GM06990 (cell line): Measurements from ENCODE around the gene COX4I2.

Source experiments
- DNase-seq: peaks from one replicate; pipeline ENCODE4 v3.0.0-alpha.2; 2011; ENCODE audit not compliant: insufficient read length; ENCODE audit errors: extremely low read depth
- H3K27me3 ChIP-seq: replicated peaks from 2 replicates; pipeline ENCODE4 v1.6.0; 2011; ENCODE audit warnings: low read length; ENCODE audit not compliant: control insufficient read depth, insufficient read depth
- H3K36me3 ChIP-seq: 2 replicates; pipeline ENCODE4 v1.5.1; 2011; ENCODE audit warnings: low read length; ENCODE audit not compliant: control insufficient read depth, insufficient read depth
- H3K4me3 ChIP-seq: replicated peaks from 2 replicates; pipeline ENCODE4 v1.5.1; 2011; ENCODE audit warnings: low read depth, mild to moderate bottlenecking, control low read depth, low read length
- TF ChIP-seq, protein P1 (sequence below): IDR thresholded peaks from 2 replicates; pipeline ENCODE4 v1.5.1; 2011; ENCODE audit warnings: low read length, control low read depth, mild to moderate bottlenecking, inconsistent platforms; ENCODE audit not compliant: insufficient read depth, poor library complexity, severe bottlenecking

The COX4I2 gene

DNA sequence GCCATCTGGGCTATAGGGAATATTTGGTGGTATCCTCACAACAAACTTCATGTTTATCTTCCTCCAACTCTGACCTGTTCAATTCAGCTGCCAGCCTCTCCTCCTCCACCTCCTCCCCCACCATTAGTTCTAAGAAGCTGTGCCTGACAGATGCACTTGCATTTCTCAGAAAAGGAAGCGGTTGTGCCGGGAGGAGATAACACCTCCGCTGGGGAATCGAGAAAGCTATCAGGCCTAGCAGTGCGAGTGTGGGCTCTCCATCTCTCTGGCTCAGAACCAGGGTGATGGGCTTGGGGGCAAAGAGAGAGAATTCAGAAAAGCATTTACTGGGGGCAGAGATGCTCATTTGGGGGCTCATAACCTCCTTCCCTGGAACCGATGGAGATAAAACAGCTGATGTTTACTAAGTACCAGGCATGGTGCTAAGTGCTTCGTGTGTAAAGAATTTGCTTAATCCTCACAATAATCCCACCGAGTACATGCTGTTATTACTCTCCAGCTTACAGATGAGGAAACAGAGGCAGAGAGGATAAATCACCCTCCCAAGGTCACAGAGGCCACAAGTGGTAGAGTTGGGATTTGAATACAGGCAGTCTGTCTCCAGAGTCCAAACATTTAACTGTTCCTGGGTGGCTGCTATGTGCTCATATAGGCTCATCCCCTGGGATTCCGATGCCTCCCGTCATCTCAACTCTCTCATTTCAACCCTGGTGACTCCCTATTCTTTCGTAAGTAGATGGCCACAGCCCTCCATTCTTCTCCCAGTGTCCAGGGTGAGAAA, 38.3 kb downstream of the COX4I2 start:
- Histone ChIP-seq H3K36me3 (peaks cover 13% of the 10 kb centered on the region), H3K4me3 (peak overlapping the region; percentile 76)

DNA sequence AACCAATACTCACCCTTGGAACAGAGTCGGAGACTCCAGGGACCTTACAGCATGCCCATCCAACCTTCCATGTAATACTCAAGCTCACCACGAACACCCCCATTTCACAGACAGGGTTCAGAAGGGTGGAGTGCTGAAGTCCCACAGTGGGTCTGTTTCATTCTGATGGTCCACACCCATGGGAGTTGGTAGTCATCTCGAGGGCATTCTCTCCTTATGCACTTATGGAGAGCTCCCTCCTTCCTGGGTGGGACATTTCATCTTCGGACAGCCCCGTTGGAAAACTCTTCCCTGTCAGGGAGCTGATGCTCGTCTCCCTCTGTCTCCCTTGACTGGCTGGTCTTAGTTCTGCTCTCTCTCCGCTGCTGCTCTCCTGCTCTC, 38.9 kb downstream of the COX4I2 start:
- Histone ChIP-seq H3K27me3 (no peaks in the 10 kb centered on the region), H3K4me3 (peak overlapping the region; percentile 76), H3K36me3 (peaks cover 15% of the 10 kb centered on the region)
- TF ChIP-seq, protein P1, sequence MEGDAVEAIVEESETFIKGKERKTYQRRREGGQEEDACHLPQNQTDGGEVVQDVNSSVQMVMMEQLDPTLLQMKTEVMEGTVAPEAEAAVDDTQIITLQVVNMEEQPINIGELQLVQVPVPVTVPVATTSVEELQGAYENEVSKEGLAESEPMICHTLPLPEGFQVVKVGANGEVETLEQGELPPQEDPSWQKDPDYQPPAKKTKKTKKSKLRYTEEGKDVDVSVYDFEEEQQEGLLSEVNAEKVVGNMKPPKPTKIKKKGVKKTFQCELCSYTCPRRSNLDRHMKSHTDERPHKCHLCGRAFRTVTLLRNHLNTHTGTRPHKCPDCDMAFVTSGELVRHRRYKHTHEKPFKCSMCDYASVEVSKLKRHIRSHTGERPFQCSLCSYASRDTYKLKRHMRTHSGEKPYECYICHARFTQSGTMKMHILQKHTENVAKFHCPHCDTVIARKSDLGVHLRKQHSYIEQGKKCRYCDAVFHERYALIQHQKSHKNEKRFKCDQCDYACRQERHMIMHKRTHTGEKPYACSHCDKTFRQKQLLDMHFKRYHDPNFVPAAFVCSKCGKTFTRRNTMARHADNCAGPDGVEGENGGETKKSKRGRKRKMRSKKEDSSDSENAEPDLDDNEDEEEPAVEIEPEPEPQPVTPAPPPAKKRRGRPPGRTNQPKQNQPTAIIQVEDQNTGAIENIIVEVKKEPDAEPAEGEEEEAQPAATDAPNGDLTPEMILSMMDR = no peak
- DNase-seq = no peak

More for the DNA sequence above, 38.3 kb downstream of the COX4I2 start:
- TF ChIP-seq, protein P1 = no peak
- DNase-seq = peak; percentile 44
- H3K27me3 ChIP-seq = no peaks in the 10 kb centered on the region

DNA sequence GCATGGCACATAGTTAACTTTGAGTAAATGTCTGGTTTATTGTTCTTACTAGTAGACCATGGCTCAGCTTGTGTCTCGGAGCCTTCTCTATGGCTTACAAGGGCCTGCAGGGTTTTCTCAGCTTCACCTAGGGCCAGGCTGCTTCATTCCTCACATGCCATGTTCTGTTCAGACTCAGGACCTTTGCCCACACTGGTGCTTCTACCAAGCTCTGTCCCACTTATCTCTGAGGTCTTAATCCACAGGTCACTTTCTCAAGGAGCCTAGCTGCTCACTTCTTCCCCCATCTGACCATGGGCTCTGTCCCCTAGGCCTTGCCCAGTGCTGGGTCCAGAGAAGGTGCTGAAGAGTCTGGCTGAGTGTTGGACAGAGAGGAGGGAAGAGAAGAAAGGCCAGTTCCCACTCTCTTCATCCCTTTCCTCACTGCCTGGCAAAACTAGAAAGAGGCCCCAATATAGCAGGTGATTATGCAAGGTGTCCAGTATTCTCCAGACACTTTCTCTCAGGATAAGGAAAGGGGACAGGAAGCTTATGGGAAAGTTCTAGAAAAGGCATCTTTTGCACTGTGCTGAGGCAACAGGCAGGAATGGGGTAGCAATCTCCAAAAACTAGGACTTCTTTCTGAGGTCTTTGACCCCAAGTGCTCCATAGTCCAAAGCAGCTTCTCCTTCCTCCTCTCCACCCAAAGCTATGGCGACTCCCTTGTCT, 40.0 kb downstream of the COX4I2 start:
- H3K27me3 ChIP-seq = no peaks in the 10 kb centered on the region
- H3K36me3 ChIP-seq = peaks cover 13% of the 10 kb centered on the region
- DNase-seq = no peak
- no peak overlapping the region for H3K4me3 ChIP-seq
- TF ChIP-seq, protein P1 = no peak

DNA sequence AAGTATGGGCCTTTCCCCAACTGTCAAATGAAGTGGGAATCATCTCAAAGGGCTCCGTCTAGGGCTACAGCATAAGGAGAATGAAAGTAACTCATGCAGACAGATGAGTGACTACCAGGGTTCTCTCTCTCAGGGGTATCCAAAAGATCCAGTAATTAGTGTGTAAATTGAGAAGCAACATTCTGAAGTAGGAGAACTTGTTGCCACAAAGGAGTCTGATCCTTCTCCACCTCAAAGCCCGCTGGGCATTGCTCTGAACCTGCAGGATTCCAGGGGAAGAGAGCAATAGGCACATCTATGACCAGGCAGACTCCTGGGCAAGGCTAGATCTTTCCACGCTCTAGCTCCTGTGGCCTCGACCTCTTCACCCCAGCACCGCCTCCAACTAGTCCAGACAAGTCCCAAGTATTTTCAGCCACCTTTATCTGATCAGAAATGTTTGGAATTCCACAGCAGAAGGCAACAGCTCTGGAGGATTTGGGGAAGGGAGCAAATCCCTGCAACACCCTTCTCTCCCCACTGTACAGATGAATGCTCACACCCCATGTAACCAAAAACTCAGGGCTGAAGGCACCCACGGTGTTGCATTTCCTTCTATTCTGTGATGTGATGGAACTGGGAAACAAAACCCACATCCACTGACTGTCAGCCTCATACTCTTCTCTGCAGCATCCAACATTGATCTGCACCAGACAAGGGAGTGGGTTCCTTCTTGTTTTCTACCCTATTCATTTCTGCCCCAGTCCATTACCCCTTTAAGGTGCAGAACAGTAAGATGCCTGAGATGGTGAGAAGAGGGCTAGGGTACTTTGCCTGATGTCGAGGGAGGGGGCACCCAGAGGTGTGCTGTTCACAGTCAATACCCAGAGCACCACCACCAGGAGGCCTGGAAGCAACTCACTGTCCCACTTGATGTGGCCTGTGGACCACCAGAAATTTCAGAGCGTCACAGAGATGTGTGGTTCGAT, 41.0 kb downstream of the COX4I2 start:
- TF ChIP-seq, protein P1 = no peak
- Histone ChIP-seq H3K4me3 (no peak overlapping the region), H3K36me3 (peaks cover 14% of the 10 kb centered on the region), H3K27me3 (no peaks in the 10 kb centered on the region)
- no peak for DNase-seq

DNA sequence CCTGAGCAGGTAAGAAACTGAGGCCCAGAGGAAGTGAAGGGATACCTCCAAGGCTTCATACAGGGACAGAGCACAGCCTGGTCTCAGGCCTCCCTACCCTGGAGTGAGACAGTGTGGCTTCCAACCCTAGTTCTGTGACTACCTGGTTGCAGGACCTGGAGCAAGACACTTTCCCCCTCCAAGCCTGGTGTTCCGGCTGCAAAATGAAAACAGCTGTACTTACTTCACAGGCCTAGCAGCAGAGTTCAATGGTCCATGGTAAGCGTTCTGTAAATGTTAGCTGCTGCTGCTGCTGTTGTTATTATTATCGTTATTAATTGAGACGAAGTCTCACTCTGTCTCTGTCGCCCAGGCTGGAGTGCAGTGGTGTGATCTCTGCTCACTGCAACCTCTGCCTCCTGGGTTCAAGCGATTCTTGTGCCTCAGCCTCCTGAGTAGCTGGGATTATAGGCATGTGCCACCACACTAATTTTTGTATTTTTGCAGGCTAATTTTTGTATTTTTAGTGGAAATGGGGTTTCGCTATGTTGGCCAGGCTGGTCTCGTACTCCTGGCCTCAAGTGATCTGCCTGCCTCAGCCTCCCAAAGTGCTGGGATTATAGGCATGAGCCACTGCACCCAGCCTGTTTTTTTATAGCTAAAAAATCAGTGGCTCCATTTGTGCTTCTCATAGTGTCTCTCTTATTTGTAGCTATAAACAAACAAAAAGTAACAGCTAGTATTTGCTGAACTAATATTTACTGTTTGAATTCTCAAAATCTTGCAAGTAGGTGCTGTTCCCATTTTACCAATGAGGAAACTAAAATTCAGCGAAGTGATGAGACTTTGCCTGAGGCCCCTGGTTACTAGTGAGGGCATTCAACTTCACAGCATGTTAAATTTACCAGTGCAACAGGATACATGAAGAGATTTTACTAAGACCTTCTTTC, 41.9 kb downstream of the COX4I2 start:
- peaks cover 16% of the 10 kb centered on the region for H3K36me3 ChIP-seq
- H3K27me3 ChIP-seq = no peaks in the 10 kb centered on the region
- TF ChIP-seq, protein P1 = no peak
- no peak overlapping the region for H3K4me3 ChIP-seq
- no peak for DNase-seq
